Nephron (organoid): ENCODE data around the gene PRPS1L1.
A peak's percentile ranks its signal among the peaks of the same experiment; 100 is the strongest.

Source experiments
- H3K27ac Mint-ChIP-seq, 3 experiments: 2 replicates each; pipeline ENCODE4 v1.8.0; 2020; ENCODE audit warnings: mixed read lengths in 3 of 3, mild to moderate bottlenecking in 2 of 3, moderate library complexity in 1 of 3
- H3K27me3 Mint-ChIP-seq: 2 replicates; pipeline ENCODE4 v1.8.0; 2021; ENCODE audit warnings: low read depth, mild to moderate bottlenecking, moderate library complexity, mixed read lengths
- H3K36me3 Mint-ChIP-seq: 2 replicates; pipeline ENCODE4 v1.8.0; 2020; ENCODE audit warnings: low read depth, mixed read lengths
- H3K4me1 Mint-ChIP-seq: 2 replicates; pipeline ENCODE4 v1.8.0; 2020; ENCODE audit warnings: mixed read lengths
- H3K4me3 Mint-ChIP-seq, 3 experiments: 2 replicates each; pipeline ENCODE4 v1.8.0; 2020; ENCODE audit warnings: mild to moderate bottlenecking in 3 of 3, mixed read lengths in 3 of 3, moderate library complexity in 2 of 3
- H3K9me3 Mint-ChIP-seq: 2 replicates; pipeline ENCODE4 v1.8.0; 2020; ENCODE audit warnings: mixed read lengths
- CTCF ChIP-seq, 3 experiments: fragments of 200-600 bp; sonication (generic); IDR thresholded peaks; one replicate each; pipeline ENCODE4 v1.5.0; 2021; ENCODE audit warnings: antibody characterized with exemption in 3 of 3; ENCODE audit not compliant: unreplicated experiment in 3 of 3

PRPS1L1 gene

GRCh38 chr7:17994079-17994850 is 33.4 kb downstream of the PRPS1L1 start:
- Mint-ChIP-seq H3K27me3 (no peaks in the 10 kb centered on the region), H3K4me3 (no peak overlapping the region), H3K36me3 (peaks cover under 1% of the 10 kb centered on the region), H3K27ac (no peak overlapping the region), H3K9me3 (peaks cover 2% of the 10 kb centered on the region), H3K4me1 (peaks cover 14% of the 10 kb centered on the region)
- no peak for TF ChIP-seq CTCF (IDR thresholded peaks at IDR 0.05; ENCODE audit: unreplicated experiment in 3 of 3)

GRCh38 chr7:17991866-17992648 is 35.6 kb downstream of the PRPS1L1 start:
- no peaks in the 10 kb centered on the region for H3K9me3 Mint-ChIP-seq
- H3K27ac Mint-ChIP-seq, result peak overlapping the region in 1 of 3 experiments; percentile 60
- H3K4me3 Mint-ChIP-seq, result no peak overlapping the region
- H3K27me3 Mint-ChIP-seq, result no peaks in the 10 kb centered on the region
- no peaks in the 10 kb centered on the region for H3K36me3 Mint-ChIP-seq
- peak in 1 of 3 experiments; percentile 10 for TF ChIP-seq CTCF (IDR thresholded peaks at IDR 0.05; ENCODE audit: unreplicated experiment in 3 of 3)
- peaks cover 14% of the 10 kb centered on the region for H3K4me1 Mint-ChIP-seq

- Mint-ChIP-seq H3K4me3 (no peak overlapping the region), H3K27me3 (no peaks in the 10 kb centered on the region), H3K27ac (no peak overlapping the region), H3K9me3 (no peaks in the 10 kb centered on the region), H3K36me3 (no peaks in the 10 kb centered on the region), H3K4me1 (peaks cover 11% of the 10 kb centered on the region)
- TF ChIP-seq CTCF (IDR thresholded peaks at IDR 0.05; ENCODE audit: unreplicated experiment in 3 of 3), result no peak
These were observed 36.9 kb downstream of the PRPS1L1 start for GRCh38 chr7:17990761-17991160.

GRCh38 chr7:17989546-17989945 is 38.1 kb downstream of the PRPS1L1 start:
- Mint-ChIP-seq H3K27ac (no peak overlapping the region), H3K4me3 (no peak overlapping the region), H3K9me3 (no peaks in the 10 kb centered on the region), H3K36me3 (no peaks in the 10 kb centered on the region), H3K4me1 (peaks cover 11% of the 10 kb centered on the region), H3K27me3 (no peaks in the 10 kb centered on the region)
- TF ChIP-seq CTCF (IDR thresholded peaks at IDR 0.05; ENCODE audit: unreplicated experiment in 3 of 3), result no peak

GRCh38 chr7:17988858-17989257 is 38.8 kb downstream of the PRPS1L1 start:
- Mint-ChIP-seq H3K4me1 (peaks cover 5% of the 10 kb centered on the region), H3K27ac (no peak overlapping the region), H3K27me3 (no peaks in the 10 kb centered on the region), H3K9me3 (no peaks in the 10 kb centered on the region), H3K4me3 (no peak overlapping the region), H3K36me3 (no peaks in the 10 kb centered on the region)
- TF ChIP-seq CTCF (IDR thresholded peaks at IDR 0.05; ENCODE audit: unreplicated experiment in 3 of 3), result no peak
